Fibroblast of pulmonary artery (primary cell): Measurements from ENCODE around the gene STRBP.
A peak's percentile ranks its signal among the peaks of the same experiment; 100 is the strongest.

Experiments
- DNase-seq: peaks from one replicate; pipeline ENCODE4 v3.0.0-alpha.2; 2010; ENCODE audit warnings: low read depth
- H3K4me3 ChIP-seq: replicated peaks from 2 replicates; pipeline ENCODE4 v1.5.1; 2011; ENCODE audit warnings: low read depth, mild to moderate bottlenecking, control low read depth, low read length, moderate library complexity
- CTCF ChIP-seq: IDR thresholded peaks from 2 replicates; pipeline ENCODE4 v1.5.1; 2011; ENCODE audit warnings: mild to moderate bottlenecking, control low read depth, low read length, inconsistent platforms; ENCODE audit errors: missing control alignments

Gene STRBP

GRCh38 chr9:123167474-123167873 lies 100.9 kb downstream of the STRBP start:
- DNase-seq: no peak
- TF ChIP-seq CTCF: no peak

GRCh38 chr9:123165813-123166212 lies 102.6 kb downstream of the STRBP start:
- no peak for DNase-seq
- no peak for TF ChIP-seq CTCF
- no peak overlapping the region for H3K4me3 ChIP-seq

More at GRCh38 chr9:123167474-123167873, 100.9 kb downstream of the STRBP start:
- no peak overlapping the region for H3K4me3 ChIP-seq

- no peak for DNase-seq
- TF ChIP-seq CTCF: no peak
- no peak overlapping the region for H3K4me3 ChIP-seq
These were observed 104.1 kb downstream of the STRBP start for GRCh38 chr9:123164285-123164684.

- TF ChIP-seq CTCF: no peak
- no peak for DNase-seq
- no peak overlapping the region for H3K4me3 ChIP-seq
These were observed 105.5 kb downstream of the STRBP start for GRCh38 chr9:123162791-123163345.

- TF ChIP-seq CTCF: no peak
- DNase-seq: no peak
- H3K4me3 ChIP-seq: no peak overlapping the region
These were observed 106.0 kb downstream of the STRBP start for GRCh38 chr9:123162360-123162759.

GRCh38 chr9:123157221-123157620 lies 111.2 kb downstream of the STRBP start:
- peak; percentile 24 for DNase-seq
- TF ChIP-seq CTCF: no peak
- no peak overlapping the region for H3K4me3 ChIP-seq
